ENCODE measurements around the gene EXOC4. TPM values are rescaled to one million over a fixed set of nuclear protein-coding genes. Genes with fewer than 3 reads are reported as not detected.

The EXOC4 gene
- total and polyA plus RNA-seq, 7 donors, result 7.6 to 63.0 (median 29.1) TPM

DNA sequence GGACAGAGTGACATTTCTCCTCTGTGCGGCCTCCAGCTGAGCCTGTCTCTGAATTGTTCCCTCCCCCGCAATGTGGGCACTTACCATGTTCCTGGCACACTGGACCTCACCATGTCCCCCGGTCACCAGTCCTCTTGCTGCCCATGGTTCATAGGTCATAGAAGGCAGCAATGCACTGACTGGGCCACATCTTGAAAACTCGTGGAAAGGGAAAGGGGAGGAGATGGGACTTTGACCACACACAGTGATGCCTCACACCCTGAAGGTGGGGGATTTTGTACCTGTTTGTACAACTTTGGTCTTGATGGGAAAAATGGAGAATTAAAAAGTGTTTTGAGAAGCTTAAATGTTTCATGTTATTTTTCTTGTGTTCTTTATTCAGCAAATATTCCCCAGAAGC, 812.5 kb downstream of the EXOC4 start:
- Histone ChIP-seq H3K4me3 (no peak overlapping the region), H3K27me3 (ENCODE audit: insufficient read depth in 3 of 3, low read length in 2 of 3) (no peaks in the 10 kb centered on the region), H3K4me1 (no peaks in the 10 kb centered on the region), H3K36me3 (ENCODE audit: insufficient read depth in 1 of 2, low read depth in 1 of 2) (peaks cover 0 to 10% of the 10 kb centered on the region in 2 donors), H3K9me3 (no peaks in the 10 kb centered on the region), H3K27ac (no peak overlapping the region)
- DNase-seq (no peak), ATAC-seq (no peak)
- intact Hi-C loops (cut with DNase I), result no loop called here
- TF ChIP-seq CTCF (IDR thresholded peaks at IDR 0.05), result no peak
- 88% methylated on average over 4 of the region's 4 CpGs for WGBS, 3 donors

- WGBS, 3 donors, result 49 to 70% (median 50%) methylated on average over 4 of the region's 4 CpGs
- peaks cover 0 to 10% of the 10 kb centered on the region in 2 donors for H3K36me3 ChIP-seq (ENCODE audit: insufficient read depth in 1 of 2, low read depth in 1 of 2)
- DNase-seq (no peak), ATAC-seq (no peak)
- intact Hi-C loops (cut with DNase I), result no loop called here
- H3K27ac ChIP-seq, result no peak overlapping the region
- no peaks in the 10 kb centered on the region for H3K9me3 ChIP-seq
- no peaks in the 10 kb centered on the region for H3K4me1 ChIP-seq
- TF ChIP-seq CTCF (IDR thresholded peaks at IDR 0.05), result no peak
- H3K27me3 ChIP-seq (ENCODE audit: insufficient read depth in 3 of 3, low read length in 2 of 3), result no peaks in the 10 kb centered on the region
- H3K4me3 ChIP-seq, result no peak overlapping the region
Observed at GRCh38 chr7:134067164-134067563, 814.3 kb downstream of the EXOC4 start.

GRCh38 chr7:134068670-134069069, 815.8 kb downstream of the EXOC4 start:
- Histone ChIP-seq H3K9me3 (no peaks in the 10 kb centered on the region), H3K4me3 (no peak overlapping the region), H3K4me1 (no peaks in the 10 kb centered on the region), H3K27me3 (ENCODE audit: insufficient read depth in 3 of 3, low read length in 2 of 3) (no peaks in the 10 kb centered on the region), H3K27ac (no peak overlapping the region), H3K36me3 (ENCODE audit: insufficient read depth in 1 of 2, low read depth in 1 of 2) (peaks cover 0 to 8% of the 10 kb centered on the region in 2 donors)
- ATAC-seq, result no peak
- intact Hi-C loops (cut with DNase I), result no loop called here
- 82 to 84% (median 83%) methylated on average over 6 of the region's 6 CpGs for WGBS, 3 donors
- no peak for DNase-seq
- no peak for TF ChIP-seq CTCF (IDR thresholded peaks at IDR 0.05)

DNA sequence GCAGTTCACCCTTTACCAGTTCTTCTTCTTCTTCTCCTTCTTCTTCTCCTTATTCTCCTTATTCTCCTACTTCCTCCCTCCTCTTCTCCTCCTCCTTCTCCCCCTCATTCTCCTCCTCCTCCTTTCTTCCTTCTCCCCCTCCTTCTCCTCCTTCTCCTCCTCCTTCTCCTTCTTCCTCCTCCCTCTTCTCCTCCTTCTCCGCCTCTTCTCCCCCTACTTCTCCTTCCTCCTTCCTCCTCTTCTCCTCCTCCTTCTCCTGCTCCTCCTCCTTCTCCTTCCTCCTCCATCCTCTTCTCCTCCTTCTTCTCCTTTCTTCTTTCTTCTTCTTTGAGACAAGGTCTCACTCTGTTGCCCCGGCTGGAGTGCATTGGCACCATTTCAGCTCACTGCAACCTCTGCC, 816.3 kb downstream of the EXOC4 start:
- ATAC-seq (no peak), DNase-seq (no peak)
- Histone ChIP-seq H3K27me3 (ENCODE audit: insufficient read depth in 3 of 3, low read length in 2 of 3) (no peaks in the 10 kb centered on the region), H3K4me1 (no peaks in the 10 kb centered on the region), H3K9me3 (no peaks in the 10 kb centered on the region), H3K36me3 (ENCODE audit: insufficient read depth in 1 of 2, low read depth in 1 of 2) (peaks cover 0 to 5% of the 10 kb centered on the region in 2 donors), H3K27ac (no peak overlapping the region), H3K4me3 (no peak overlapping the region)
- intact Hi-C loops (cut with DNase I), result no loop called here
- TF ChIP-seq CTCF (IDR thresholded peaks at IDR 0.05), result no peak
- WGBS, 3 donors, result 91 to 92% (median 91%) methylated on average over 2 of the region's 2 CpGs

DNA sequence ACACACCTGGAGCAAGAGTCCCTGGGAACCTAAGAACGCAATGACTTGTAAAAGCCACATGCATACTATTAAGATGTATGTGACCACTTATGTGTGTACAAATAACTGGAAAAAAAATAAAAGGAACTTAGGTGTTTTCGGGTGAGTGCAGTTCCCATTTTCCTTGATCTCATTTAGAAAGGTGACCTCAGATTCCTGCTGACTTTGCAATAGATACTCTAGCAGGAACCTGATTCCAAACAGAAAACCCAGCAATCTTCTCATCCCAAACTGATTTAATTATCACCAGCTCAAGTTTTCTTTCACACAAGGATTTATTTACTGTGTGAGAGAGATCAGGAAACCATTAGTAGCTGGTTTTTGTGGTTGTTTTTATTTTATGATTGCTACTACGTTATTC, 817.8 kb downstream of the EXOC4 start:
- H3K27me3 ChIP-seq (ENCODE audit: insufficient read depth in 3 of 3, low read length in 2 of 3), result no peaks in the 10 kb centered on the region
- 86 to 90% (median 90%) methylated on average over 3 of the region's 3 CpGs for WGBS, 3 donors
- H3K4me1 ChIP-seq, result no peaks in the 10 kb centered on the region
- H3K9me3 ChIP-seq, result no peaks in the 10 kb centered on the region
- DNase-seq (no peak), ATAC-seq (no peak)
- no peak for TF ChIP-seq CTCF (IDR thresholded peaks at IDR 0.05)
- no peak overlapping the region for H3K27ac ChIP-seq
- no peaks in the 10 kb centered on the region for H3K36me3 ChIP-seq (ENCODE audit: insufficient read depth in 1 of 2, low read depth in 1 of 2)
- intact Hi-C loops (cut with DNase I), result loop anchor here in 1 of 2 donors (2.0 kb wide), 1 partner anchor 20 kb away; no protein-coding TSS in a partner anchor
- H3K4me3 ChIP-seq, result no peak overlapping the region
